ENCODE data around the gene ADCY2.

- no peak for TF ChIP-seq CTCF (conservative IDR thresholded peaks at IDR 0.05; ENCODE audit: low read length)
- TF ChIP-seq EZH2phosphoT487 (IDR thresholded peaks at IDR 0.05; ENCODE audit: borderline replicate concordance, low read depth, low read length), result no peak
Measured at GRCh38 chr5:7747728-7748127, 351.8 kb downstream of the ADCY2 start.

All from OCI-LY7 (cell line).